Liver (tissue), 3 donors: ENCODE measurements around the gene FNIP1.

Experiments
- GABPA ChIP-seq, 2 donors: IDR thresholded peaks in 1 of 2; conservative IDR thresholded peaks in 1 of 2; 2 replicates each; pipeline ENCODE4 v1.6.1; 2016; ENCODE audit warnings: antibody characterized with exemption in 2 of 2, mild to moderate bottlenecking in 1 of 2, moderate library complexity in 1 of 2
- REST ChIP-seq: IDR thresholded peaks from 2 replicates; pipeline ENCODE4 v1.6.1; 2016; ENCODE audit warnings: antibody characterized with exemption, mild to moderate bottlenecking
- YY1 ChIP-seq: IDR thresholded peaks from 2 replicates; pipeline ENCODE4 v1.6.1; 2016; ENCODE audit warnings: antibody characterized with exemption, mild to moderate bottlenecking
- TF ChIP-seq, protein P1 (sequence below): fragments of 150-350 bp; IDR thresholded peaks from 2 replicates; pipeline ENCODE4 v1.5.1; 2017; ENCODE audit warnings: improper control_type of control experiment, low read depth, low read length; ENCODE audit not compliant: missing input control
- donor health status: healthy.
- donor health status: healthy.

DNA sequence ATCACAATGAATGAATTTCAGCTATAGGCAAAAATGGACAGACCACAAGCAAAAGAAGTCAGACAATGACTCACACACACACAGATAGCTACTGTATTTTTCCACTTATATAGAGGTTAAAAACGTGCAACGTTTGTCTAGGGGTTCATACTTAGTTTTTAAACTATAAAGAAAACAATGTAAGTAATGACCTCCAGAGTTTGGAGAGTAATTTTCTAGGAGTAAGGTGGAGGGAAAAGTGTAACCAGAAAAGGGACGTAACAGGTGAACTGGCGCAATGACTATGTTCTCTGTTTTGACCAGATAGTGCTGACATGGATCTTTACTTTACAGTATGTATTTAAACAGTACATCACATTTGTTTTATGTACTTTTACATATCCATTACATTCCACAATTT is 51.1 kb downstream of the FNIP1 start:
- TF ChIP-seq, protein P1, sequence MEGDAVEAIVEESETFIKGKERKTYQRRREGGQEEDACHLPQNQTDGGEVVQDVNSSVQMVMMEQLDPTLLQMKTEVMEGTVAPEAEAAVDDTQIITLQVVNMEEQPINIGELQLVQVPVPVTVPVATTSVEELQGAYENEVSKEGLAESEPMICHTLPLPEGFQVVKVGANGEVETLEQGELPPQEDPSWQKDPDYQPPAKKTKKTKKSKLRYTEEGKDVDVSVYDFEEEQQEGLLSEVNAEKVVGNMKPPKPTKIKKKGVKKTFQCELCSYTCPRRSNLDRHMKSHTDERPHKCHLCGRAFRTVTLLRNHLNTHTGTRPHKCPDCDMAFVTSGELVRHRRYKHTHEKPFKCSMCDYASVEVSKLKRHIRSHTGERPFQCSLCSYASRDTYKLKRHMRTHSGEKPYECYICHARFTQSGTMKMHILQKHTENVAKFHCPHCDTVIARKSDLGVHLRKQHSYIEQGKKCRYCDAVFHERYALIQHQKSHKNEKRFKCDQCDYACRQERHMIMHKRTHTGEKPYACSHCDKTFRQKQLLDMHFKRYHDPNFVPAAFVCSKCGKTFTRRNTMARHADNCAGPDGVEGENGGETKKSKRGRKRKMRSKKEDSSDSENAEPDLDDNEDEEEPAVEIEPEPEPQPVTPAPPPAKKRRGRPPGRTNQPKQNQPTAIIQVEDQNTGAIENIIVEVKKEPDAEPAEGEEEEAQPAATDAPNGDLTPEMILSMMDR, result no peak
- TF ChIP-seq GABPA (IDR thresholded peaks at IDR 0.05 in 1 of 2, conservative IDR thresholded peaks at IDR 0.05 in 1 of 2) (no peak), REST (no peak), YY1 (no peak)
